ENCODE data around the gene CD99L2. TPM values are rescaled to one million over a fixed set of nuclear protein-coding genes. Genes with fewer than 3 reads are reported as not detected.

CD99L2 gene
- total RNA-seq, 1 experiment from 2014 or later = 9.4 TPM

DNA sequence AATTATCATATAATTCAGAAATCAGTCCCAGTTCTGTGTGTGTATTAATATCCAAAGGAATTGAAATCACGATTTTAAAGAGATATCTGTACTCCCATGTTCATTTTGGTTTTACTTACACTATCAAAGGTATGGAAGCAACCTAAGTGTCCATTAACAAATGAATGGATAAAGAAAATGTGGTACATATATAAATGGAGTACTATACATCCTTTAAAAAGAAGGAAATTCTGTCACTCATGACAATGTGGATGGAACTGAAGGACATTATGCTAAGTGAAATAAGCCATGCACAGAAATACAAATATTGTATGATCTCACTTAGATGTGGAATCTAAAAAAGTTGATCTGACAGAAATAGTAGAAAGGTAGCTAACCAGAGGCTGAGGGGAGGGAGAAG, 63.8 kb downstream of the CD99L2 start:
- CTCF ChIA-PET = no interaction called here
- Mint-ChIP-seq H3K4me3 (no peak overlapping the region), H3K4me1 (no peaks in the 10 kb centered on the region), H3K27me3 (ENCODE audit: low read depth) (no peaks in the 10 kb centered on the region), H3K36me3 (peaks cover 12% of the 10 kb centered on the region), H3K9me3 (peaks cover 13% of the 10 kb centered on the region), H3K27ac (no peak overlapping the region)
- no peak for DNase-seq (ENCODE audit: low spot score)
- POLR2A ChIA-PET = no interaction called here
- ATAC-seq = no peak
- TF ChIP-seq, protein P1, sequence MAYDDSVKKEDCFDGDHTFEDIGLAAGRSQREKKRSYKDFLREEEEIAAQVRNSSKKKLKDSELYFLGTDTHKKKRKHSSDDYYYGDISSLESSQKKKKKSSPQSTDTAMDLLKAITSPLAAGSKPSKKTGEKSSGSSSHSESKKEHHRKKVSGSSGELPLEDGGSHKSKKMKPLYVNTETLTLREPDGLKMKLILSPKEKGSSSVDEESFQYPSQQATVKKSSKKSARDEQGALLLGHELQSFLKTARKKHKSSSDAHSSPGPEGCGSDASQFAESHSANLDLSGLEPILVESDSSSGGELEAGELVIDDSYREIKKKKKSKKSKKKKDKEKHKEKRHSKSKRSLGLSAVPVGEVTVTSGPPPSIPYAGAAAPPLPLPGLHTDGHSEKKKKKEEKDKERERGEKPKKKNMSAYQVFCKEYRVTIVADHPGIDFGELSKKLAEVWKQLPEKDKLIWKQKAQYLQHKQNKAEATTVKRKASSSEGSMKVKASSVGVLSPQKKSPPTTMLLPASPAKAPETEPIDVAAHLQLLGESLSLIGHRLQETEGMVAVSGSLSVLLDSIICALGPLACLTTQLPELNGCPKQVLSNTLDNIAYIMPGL (CRISPR knock-in tag; IDR thresholded peaks at IDR 0.05) = no peak
- no peak for TF ChIP-seq NFATC4 (CRISPR knock-in tag; IDR thresholded peaks at IDR 0.05)
- no peak for TF ChIP-seq GTF2I (CRISPR knock-in tag; conservative IDR thresholded peaks at IDR 0.05)
- TF ChIP-seq TEAD4 (CRISPR knock-in tag; IDR thresholded peaks at IDR 0.05) = no peak
- no peak for TF ChIP-seq NFYB (CRISPR knock-in tag; conservative IDR thresholded peaks at IDR 0.05; ENCODE audit: low read depth)
- TF ChIP-seq CREM (CRISPR knock-in tag; IDR thresholded peaks at IDR 0.05) = no peak
- no peak for TF ChIP-seq SOX15 (CRISPR knock-in tag; IDR thresholded peaks at IDR 0.05)
- TF ChIP-seq, protein P2, sequence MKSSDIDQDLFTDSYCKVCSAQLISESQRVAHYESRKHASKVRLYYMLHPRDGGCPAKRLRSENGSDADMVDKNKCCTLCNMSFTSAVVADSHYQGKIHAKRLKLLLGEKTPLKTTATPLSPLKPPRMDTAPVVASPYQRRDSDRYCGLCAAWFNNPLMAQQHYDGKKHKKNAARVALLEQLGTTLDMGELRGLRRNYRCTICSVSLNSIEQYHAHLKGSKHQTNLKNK (CRISPR knock-in tag; IDR thresholded peaks at IDR 0.05) = no peak
- TF ChIP-seq PRRX2 (CRISPR knock-in tag; IDR thresholded peaks at IDR 0.05) = no peak
- TF ChIP-seq ZNF423 (CRISPR knock-in tag; IDR thresholded peaks at IDR 0.05) = no peak

DNA sequence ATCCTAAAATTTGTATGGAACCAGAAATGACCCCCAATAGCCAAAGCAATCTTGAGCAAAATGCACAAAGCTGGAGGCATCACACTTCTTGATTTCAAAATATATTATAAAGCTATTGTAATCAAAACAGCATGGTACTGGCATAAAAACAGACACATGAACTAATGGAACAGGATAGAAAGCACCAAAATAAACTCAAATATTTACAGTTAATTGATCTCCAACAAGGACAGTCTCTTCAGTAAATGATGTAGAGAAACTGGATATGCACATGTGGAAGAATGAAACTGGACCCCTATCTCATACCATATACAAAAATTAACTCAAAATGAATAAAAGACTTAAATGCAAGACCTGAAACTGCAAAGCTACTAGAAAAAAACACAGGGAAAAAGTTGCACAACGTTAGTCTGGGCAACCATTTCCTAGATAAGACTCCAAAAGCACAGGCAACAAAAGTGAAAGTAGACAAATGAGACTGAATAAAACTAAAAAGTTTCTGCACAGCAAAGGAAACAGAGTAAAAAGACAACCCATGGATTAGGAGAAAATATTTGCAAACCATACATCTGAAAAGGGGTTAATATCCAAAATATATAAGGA, 64.9 kb downstream of the CD99L2 start:
- Mint-ChIP-seq H3K27me3 (ENCODE audit: low read depth) (no peaks in the 10 kb centered on the region), H3K27ac (no peak overlapping the region), H3K9me3 (peaks cover 13% of the 10 kb centered on the region), H3K4me3 (no peak overlapping the region), H3K36me3 (peaks cover 12% of the 10 kb centered on the region), H3K4me1 (no peaks in the 10 kb centered on the region)
- no peak for DNase-seq (ENCODE audit: low spot score)
- no peak for ATAC-seq
- ChIA-PET CTCF (no interaction called here), POLR2A (no interaction called here)
- TF ChIP-seq RORB (CRISPR knock-in tag; IDR thresholded peaks at IDR 0.05) (no peak), SMAD4 (CRISPR knock-in tag; IDR thresholded peaks at IDR 0.05) (no peak), TEAD1 (CRISPR knock-in tag; IDR thresholded peaks at IDR 0.05) (no peak), ZNF138 (CRISPR knock-in tag; conservative IDR thresholded peaks at IDR 0.05) (no peak), ZNF219 (CRISPR knock-in tag; IDR thresholded peaks at IDR 0.05; ENCODE audit: borderline replicate concordance) (no peak), ZNF423 (CRISPR knock-in tag; IDR thresholded peaks at IDR 0.05) (no peak), NR1H2 (CRISPR knock-in tag; IDR thresholded peaks at IDR 0.05) (no peak)
- TF ChIP-seq, protein P3, sequence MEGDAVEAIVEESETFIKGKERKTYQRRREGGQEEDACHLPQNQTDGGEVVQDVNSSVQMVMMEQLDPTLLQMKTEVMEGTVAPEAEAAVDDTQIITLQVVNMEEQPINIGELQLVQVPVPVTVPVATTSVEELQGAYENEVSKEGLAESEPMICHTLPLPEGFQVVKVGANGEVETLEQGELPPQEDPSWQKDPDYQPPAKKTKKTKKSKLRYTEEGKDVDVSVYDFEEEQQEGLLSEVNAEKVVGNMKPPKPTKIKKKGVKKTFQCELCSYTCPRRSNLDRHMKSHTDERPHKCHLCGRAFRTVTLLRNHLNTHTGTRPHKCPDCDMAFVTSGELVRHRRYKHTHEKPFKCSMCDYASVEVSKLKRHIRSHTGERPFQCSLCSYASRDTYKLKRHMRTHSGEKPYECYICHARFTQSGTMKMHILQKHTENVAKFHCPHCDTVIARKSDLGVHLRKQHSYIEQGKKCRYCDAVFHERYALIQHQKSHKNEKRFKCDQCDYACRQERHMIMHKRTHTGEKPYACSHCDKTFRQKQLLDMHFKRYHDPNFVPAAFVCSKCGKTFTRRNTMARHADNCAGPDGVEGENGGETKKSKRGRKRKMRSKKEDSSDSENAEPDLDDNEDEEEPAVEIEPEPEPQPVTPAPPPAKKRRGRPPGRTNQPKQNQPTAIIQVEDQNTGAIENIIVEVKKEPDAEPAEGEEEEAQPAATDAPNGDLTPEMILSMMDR (IDR thresholded peaks at IDR 0.05) = no peak
- TF ChIP-seq, protein P4, sequence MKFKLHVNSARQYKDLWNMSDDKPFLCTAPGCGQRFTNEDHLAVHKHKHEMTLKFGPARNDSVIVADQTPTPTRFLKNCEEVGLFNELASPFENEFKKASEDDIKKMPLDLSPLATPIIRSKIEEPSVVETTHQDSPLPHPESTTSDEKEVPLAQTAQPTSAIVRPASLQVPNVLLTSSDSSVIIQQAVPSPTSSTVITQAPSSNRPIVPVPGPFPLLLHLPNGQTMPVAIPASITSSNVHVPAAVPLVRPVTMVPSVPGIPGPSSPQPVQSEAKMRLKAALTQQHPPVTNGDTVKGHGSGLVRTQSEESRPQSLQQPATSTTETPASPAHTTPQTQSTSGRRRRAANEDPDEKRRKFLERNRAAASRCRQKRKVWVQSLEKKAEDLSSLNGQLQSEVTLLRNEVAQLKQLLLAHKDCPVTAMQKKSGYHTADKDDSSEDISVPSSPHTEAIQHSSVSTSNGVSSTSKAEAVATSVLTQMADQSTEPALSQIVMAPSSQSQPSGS (CRISPR knock-in tag; IDR thresholded peaks at IDR 0.05; ENCODE audit: borderline replicate concordance, low read depth) = no peak
- TF ChIP-seq, protein P5, sequence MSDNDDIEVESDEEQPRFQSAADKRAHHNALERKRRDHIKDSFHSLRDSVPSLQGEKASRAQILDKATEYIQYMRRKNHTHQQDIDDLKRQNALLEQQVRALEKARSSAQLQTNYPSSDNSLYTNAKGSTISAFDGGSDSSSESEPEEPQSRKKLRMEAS (CRISPR knock-in tag; IDR thresholded peaks at IDR 0.05) = no peak
- TF ChIP-seq, protein P2 (CRISPR knock-in tag; IDR thresholded peaks at IDR 0.05) = no peak
- TF ChIP-seq, protein P6, sequence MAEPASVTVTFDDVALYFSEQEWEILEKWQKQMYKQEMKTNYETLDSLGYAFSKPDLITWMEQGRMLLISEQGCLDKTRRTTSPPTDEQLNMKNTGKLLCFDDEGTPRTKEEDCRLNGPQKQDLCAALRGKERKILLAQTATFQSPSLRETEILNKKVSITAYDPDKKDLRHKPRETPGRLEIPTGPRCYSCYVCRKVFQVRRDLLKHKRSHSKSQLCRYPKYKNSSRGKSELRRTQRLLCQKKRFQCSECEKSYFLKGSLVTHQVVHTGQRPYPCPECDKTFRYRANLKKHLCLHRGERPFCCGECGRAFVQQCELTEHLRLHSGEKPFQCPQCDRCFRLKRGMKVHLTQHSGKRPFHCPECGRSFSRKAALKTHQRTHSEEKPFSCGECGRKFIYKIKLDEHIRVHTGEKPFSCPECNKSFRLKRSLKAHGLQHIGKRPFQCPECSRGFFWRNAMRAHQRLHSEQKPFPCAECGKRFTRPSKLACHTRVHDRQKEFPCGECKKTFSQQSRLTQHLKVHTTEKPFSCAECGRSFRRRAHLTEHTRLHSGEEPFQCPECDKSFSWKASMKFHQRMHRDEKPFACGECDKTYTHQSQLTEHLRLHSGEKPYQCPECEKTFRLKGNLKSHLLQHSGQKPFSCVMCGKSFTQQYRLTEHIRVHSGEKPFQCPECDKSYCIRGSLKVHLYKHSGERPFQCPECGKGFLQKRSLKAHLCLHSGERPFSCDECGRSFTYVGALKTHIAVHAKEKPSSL (CRISPR knock-in tag; conservative IDR thresholded peaks at IDR 0.05) = no peak
- TF ChIP-seq, protein P7, sequence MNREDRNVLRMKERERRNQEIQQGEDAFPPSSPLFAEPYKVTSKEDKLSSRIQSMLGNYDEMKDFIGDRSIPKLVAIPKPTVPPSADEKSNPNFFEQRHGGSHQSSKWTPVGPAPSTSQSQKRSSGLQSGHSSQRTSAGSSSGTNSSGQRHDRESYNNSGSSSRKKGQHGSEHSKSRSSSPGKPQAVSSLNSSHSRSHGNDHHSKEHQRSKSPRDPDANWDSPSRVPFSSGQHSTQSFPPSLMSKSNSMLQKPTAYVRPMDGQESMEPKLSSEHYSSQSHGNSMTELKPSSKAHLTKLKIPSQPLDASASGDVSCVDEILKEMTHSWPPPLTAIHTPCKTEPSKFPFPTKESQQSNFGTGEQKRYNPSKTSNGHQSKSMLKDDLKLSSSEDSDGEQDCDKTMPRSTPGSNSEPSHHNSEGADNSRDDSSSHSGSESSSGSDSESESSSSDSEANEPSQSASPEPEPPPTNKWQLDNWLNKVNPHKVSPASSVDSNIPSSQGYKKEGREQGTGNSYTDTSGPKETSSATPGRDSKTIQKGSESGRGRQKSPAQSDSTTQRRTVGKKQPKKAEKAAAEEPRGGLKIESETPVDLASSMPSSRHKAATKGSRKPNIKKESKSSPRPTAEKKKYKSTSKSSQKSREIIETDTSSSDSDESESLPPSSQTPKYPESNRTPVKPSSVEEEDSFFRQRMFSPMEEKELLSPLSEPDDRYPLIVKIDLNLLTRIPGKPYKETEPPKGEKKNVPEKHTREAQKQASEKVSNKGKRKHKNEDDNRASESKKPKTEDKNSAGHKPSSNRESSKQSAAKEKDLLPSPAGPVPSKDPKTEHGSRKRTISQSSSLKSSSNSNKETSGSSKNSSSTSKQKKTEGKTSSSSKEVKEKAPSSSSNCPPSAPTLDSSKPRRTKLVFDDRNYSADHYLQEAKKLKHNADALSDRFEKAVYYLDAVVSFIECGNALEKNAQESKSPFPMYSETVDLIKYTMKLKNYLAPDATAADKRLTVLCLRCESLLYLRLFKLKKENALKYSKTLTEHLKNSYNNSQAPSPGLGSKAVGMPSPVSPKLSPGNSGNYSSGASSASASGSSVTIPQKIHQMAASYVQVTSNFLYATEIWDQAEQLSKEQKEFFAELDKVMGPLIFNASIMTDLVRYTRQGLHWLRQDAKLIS (CRISPR knock-in tag; IDR thresholded peaks at IDR 0.05; ENCODE audit: borderline replicate concordance) = no peak
- TF ChIP-seq, protein P8, sequence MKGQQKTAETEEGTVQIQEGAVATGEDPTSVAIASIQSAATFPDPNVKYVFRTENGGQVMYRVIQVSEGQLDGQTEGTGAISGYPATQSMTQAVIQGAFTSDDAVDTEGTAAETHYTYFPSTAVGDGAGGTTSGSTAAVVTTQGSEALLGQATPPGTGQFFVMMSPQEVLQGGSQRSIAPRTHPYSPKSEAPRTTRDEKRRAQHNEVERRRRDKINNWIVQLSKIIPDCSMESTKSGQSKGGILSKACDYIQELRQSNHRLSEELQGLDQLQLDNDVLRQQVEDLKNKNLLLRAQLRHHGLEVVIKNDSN (CRISPR knock-in tag; IDR thresholded peaks at IDR 0.05) = no peak
